OCI-LY3 (cell line): ENCODE measurements around the gene OPTC.

Experiments
- EZH2phosphoT487 ChIP-seq: fragments of 200-600 bp; shearing (Covaris generic); IDR thresholded peaks from 2 replicates; pipeline ENCODE4 v1.6.1; 2018; ENCODE audit warnings: antibody characterized with exemption, mixed run types, low read depth
- TF ChIP-seq, protein P1 (sequence below): fragments of 200-600, 300-600 bp; sonication (generic); IDR thresholded peaks from 2 replicates; pipeline ENCODE4 v1.5.1; 2014; ENCODE audit warnings: antibody characterized with exemption, low read length, low read depth

DNA sequence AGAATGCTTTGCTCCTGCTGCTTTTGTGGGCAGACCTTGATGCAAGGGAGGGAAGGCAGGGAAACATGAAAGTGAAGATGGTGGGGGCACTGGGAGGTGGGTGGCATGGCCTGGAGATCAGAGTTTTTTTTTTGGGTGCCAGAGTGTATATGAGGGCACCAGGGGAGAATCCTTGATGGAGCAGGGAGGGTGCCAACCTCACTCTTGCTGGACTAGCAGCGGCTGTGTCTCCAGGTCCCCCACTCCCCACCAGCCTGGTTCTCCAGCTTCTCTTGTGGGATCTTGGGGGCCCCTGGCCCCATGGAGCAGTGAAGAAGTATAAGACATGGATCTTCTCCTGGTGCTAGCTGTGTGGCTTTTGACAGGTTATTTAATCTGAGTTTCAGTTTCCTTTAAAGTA is 31.8 kb upstream of the OPTC start:
- TF ChIP-seq, protein P1, sequence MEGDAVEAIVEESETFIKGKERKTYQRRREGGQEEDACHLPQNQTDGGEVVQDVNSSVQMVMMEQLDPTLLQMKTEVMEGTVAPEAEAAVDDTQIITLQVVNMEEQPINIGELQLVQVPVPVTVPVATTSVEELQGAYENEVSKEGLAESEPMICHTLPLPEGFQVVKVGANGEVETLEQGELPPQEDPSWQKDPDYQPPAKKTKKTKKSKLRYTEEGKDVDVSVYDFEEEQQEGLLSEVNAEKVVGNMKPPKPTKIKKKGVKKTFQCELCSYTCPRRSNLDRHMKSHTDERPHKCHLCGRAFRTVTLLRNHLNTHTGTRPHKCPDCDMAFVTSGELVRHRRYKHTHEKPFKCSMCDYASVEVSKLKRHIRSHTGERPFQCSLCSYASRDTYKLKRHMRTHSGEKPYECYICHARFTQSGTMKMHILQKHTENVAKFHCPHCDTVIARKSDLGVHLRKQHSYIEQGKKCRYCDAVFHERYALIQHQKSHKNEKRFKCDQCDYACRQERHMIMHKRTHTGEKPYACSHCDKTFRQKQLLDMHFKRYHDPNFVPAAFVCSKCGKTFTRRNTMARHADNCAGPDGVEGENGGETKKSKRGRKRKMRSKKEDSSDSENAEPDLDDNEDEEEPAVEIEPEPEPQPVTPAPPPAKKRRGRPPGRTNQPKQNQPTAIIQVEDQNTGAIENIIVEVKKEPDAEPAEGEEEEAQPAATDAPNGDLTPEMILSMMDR: no peak
- TF ChIP-seq EZH2phosphoT487: no peak
